A549 (cell line): ENCODE data around the gene ARHGEF10L.

ENCODE experiments used
- CHD2 ChIP-seq: fragments of 150-350 bp; IDR thresholded peaks from 2 replicates; pipeline ENCODE4 v1.6.1; 2014; ENCODE audit warnings: low read length; ENCODE audit not compliant: partially characterized antibody
- EP300 ChIP-seq, 2 experiments: fragments of >200 bp; sonication (Bioruptor Twin); formaldehyde crosslinking; IDR thresholded peaks; 2 replicates in 1 of 2; 3 replicates in 1 of 2; pipeline ENCODE4 v1.6.1; 2016 to 2017
- HDAC2 ChIP-seq: fragments of 200-600 bp; sonication (generic); IDR thresholded peaks from 2 replicates; pipeline ENCODE4 v1.6.1; 2016
- TF ChIP-seq, protein P1 (sequence below): fragments of >200 bp; sonication (Bioruptor Twin); formaldehyde crosslinking; IDR thresholded peaks from 3 replicates; pipeline ENCODE4 v1.5.1; 2016

DNA sequence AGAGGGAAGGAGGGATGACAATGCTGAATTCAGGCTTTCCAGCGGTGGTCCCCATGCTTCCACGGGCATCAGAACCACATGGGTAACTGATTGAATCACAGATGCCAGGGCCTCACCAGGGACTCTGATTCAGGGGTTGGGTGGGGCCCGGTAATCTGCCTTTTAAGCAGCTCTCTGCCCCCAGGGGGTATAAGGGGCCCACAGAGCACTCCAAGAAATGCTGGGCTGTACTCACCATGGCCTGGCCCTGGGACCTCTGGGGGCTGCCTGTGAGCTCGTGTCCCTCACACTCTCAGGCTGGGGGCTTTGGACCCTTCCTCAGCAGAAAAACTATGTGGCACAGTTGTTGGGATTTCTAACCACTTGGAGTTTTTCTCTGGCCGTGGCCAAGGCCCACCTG is 70.6 kb downstream of the ARHGEF10L start:
- TF ChIP-seq, protein P1, sequence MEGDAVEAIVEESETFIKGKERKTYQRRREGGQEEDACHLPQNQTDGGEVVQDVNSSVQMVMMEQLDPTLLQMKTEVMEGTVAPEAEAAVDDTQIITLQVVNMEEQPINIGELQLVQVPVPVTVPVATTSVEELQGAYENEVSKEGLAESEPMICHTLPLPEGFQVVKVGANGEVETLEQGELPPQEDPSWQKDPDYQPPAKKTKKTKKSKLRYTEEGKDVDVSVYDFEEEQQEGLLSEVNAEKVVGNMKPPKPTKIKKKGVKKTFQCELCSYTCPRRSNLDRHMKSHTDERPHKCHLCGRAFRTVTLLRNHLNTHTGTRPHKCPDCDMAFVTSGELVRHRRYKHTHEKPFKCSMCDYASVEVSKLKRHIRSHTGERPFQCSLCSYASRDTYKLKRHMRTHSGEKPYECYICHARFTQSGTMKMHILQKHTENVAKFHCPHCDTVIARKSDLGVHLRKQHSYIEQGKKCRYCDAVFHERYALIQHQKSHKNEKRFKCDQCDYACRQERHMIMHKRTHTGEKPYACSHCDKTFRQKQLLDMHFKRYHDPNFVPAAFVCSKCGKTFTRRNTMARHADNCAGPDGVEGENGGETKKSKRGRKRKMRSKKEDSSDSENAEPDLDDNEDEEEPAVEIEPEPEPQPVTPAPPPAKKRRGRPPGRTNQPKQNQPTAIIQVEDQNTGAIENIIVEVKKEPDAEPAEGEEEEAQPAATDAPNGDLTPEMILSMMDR = no peak
- TF ChIP-seq EP300 (IDR thresholded peaks at IDR 0.05) = no peak
- TF ChIP-seq CHD2 = no peak
- no peak for TF ChIP-seq HDAC2
